GM18511 (cell line): ENCODE results near the gene GOLGA3.

Experiments used
- ATAC-seq: cut with Tn5 transposase; IDR thresholded peaks from one replicate; pipeline ENCODE4 v1.9.1; 2021; ENCODE audit warnings: mild to moderate bottlenecking, moderate library complexity; ENCODE audit not compliant: unreplicated experiment

The GOLGA3 gene

GRCh38 chr12:132724506-132725241 lies 104.0 kb downstream of the GOLGA3 start:
- no peak for ATAC-seq

GRCh38 chr12:132723764-132724140 lies 104.9 kb downstream of the GOLGA3 start:
- ATAC-seq = no peak

- ATAC-seq = no peak
These were observed 105.5 kb downstream of the GOLGA3 start for GRCh38 chr12:132723015-132723763.

GRCh38 chr12:132720606-132721345 lies 107.9 kb downstream of the GOLGA3 start:
- no peak for ATAC-seq

GRCh38 chr12:132719954-132720324 lies 108.7 kb downstream of the GOLGA3 start:
- no peak for ATAC-seq

- no peak for ATAC-seq
These were observed 109.3 kb downstream of the GOLGA3 start for GRCh38 chr12:132719141-132719953.
